ENCODE measurements around the gene FKBP10. TPM values are rescaled to one million over a fixed set of nuclear protein-coding genes. Genes with fewer than 3 reads are reported as not detected.
"Not testable (repeated sequence)": the region's sequence is repeated elsewhere in the genome, so short reads cannot be mapped to it uniquely, and the experiment has no call there.

The FKBP10 gene
- total RNA-seq, 1 experiment from 2014 or later: 0.92 TPM

DNA sequence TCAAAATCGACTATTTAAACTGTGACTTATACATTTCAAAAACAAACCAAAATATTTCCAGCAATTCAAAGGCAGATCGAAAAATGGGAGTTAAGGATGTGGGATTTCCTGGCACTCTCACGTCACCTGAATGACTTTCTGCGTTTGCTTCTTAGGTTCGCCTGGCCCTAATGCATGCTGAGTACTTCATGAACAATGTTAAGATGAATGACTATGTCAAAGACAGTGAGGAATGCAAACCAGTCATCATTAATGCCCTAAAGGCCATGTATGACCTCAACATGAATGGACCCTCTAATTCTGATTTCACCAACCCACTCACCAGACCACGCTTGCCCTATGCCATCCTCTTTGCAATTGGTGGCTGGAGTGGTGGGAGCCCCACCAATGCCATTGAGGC, 32.2 kb downstream of the FKBP10 start:
- no peak for DNase-seq
- H3K36me3 Mint-ChIP-seq (ENCODE audit: insufficient read depth, unreplicated experiment): no peaks in the 10 kb centered on the region
- no TSS peak for BruUV-seq (replicated peaks)
- no peak overlapping the region for H3K4me3 Mint-ChIP-seq (ENCODE audit: low read depth, unreplicated experiment)
- no peaks in the 10 kb centered on the region for H3K27me3 Mint-ChIP-seq (ENCODE audit: unreplicated experiment)
- H3K27ac Mint-ChIP-seq (ENCODE audit: unreplicated experiment): no peak overlapping the region
- intact Hi-C loops (cut with micrococcal nuclease; ENCODE audit: unreplicated experiment): no loop called here
- no peaks in the 10 kb centered on the region for H3K9me3 Mint-ChIP-seq (ENCODE audit: low read depth, unreplicated experiment)
- CTCF ChIA-PET: no interaction called here
- no peak for TF ChIP-seq CTCF (IDR thresholded peaks at IDR 0.05; ENCODE audit: unreplicated experiment)
- H3K4me1 Mint-ChIP-seq (ENCODE audit: low read depth, unreplicated experiment): peaks cover 2% of the 10 kb centered on the region

- TF ChIP-seq CTCF (IDR thresholded peaks at IDR 0.05; ENCODE audit: unreplicated experiment): no peak
Observed at GRCh38 chr17:41848788-41849187, 36.0 kb downstream of the FKBP10 start.

GRCh38 chr17:41849251-41849990, 36.6 kb downstream of the FKBP10 start:
- intact Hi-C loops (cut with micrococcal nuclease; ENCODE audit: unreplicated experiment): no loop called here
- H3K36me3 Mint-ChIP-seq (ENCODE audit: insufficient read depth, unreplicated experiment): no peaks in the 10 kb centered on the region
- H3K4me1 Mint-ChIP-seq (ENCODE audit: low read depth, unreplicated experiment): peaks cover 7% of the 10 kb centered on the region
- BruUV-seq (replicated peaks): no TSS peak
- H3K9me3 Mint-ChIP-seq (ENCODE audit: low read depth, unreplicated experiment): no peaks in the 10 kb centered on the region
- CTCF ChIA-PET: no interaction called here
- no peak overlapping the region for H3K27ac Mint-ChIP-seq (ENCODE audit: unreplicated experiment)
- no peak for TF ChIP-seq CTCF (IDR thresholded peaks at IDR 0.05; ENCODE audit: unreplicated experiment)
- H3K4me3 Mint-ChIP-seq (ENCODE audit: low read depth, unreplicated experiment): no peak overlapping the region
- no peaks in the 10 kb centered on the region for H3K27me3 Mint-ChIP-seq (ENCODE audit: unreplicated experiment)
- no peak for DNase-seq

More at GRCh38 chr17:41848788-41849187, 36.0 kb downstream of the FKBP10 start:
- intact Hi-C loops (cut with micrococcal nuclease; ENCODE audit: unreplicated experiment): no loop called here
- no peaks in the 10 kb centered on the region for H3K27me3 Mint-ChIP-seq (ENCODE audit: unreplicated experiment)
- no peak overlapping the region for H3K4me3 Mint-ChIP-seq (ENCODE audit: low read depth, unreplicated experiment)
- BruUV-seq (replicated peaks): no TSS peak
- peaks cover 7% of the 10 kb centered on the region for H3K4me1 Mint-ChIP-seq (ENCODE audit: low read depth, unreplicated experiment)
- CTCF ChIA-PET: no interaction called here
- H3K9me3 Mint-ChIP-seq (ENCODE audit: low read depth, unreplicated experiment): no peaks in the 10 kb centered on the region
- DNase-seq: no peak
- H3K27ac Mint-ChIP-seq (ENCODE audit: unreplicated experiment): no peak overlapping the region
- no peaks in the 10 kb centered on the region for H3K36me3 Mint-ChIP-seq (ENCODE audit: insufficient read depth, unreplicated experiment)

- intact Hi-C loops (cut with micrococcal nuclease; ENCODE audit: unreplicated experiment); H3K9me3 Mint-ChIP-seq (ENCODE audit: low read depth, unreplicated experiment); H3K36me3 Mint-ChIP-seq (ENCODE audit: insufficient read depth, unreplicated experiment); BruUV-seq (replicated peaks); H3K27ac Mint-ChIP-seq (ENCODE audit: unreplicated experiment); DNase-seq; H3K4me1 Mint-ChIP-seq (ENCODE audit: low read depth, unreplicated experiment); H3K4me3 Mint-ChIP-seq (ENCODE audit: low read depth, unreplicated experiment); H3K27me3 Mint-ChIP-seq (ENCODE audit: unreplicated experiment): not testable (repeated sequence)
- CTCF ChIA-PET: interaction anchor here (0.6 to 1.4 kb wide), 5 partner anchors 9 to 158 kb away, joined by 3 to 4 read pairs (median 4); partner anchors contain the start of gene KLHL11
Observed at GRCh38 chr17:41851382-41851781, 38.6 kb downstream of the FKBP10 start.

DNA sequence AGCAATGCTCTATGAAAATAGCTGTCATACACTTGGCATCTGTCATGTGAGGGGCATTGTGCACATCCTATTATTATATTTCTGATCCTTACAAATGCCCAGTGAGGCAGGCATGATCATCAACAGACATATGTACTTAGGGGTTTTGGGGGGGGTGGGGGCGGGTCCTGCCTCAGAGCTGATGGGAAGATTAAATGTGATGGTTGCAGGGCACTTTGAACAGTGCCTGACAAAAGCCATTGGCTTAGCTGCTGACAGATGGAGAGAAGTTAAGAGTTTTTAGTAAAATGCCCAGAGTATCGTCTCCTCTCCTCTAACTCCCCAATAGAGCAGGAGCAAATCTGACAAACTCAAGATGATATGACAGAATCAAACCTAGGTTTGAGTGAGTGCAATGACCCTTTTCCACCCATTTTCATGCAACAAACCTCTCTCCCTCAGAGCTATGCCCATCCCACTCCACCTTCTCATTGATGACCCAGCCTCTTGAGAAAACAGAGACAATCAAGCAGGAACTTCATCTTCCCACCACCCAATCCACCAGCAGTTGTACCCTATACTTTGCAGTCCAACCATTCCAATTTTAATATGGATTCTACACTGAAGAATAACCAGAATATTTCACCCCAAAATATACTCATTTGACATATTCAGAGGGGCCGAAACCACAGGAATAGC, 47.6 kb downstream of the FKBP10 start:
- intact Hi-C loops (cut with micrococcal nuclease; ENCODE audit: unreplicated experiment): no loop called here
- Mint-ChIP-seq H3K27ac (ENCODE audit: unreplicated experiment) (no peak overlapping the region), H3K9me3 (ENCODE audit: low read depth, unreplicated experiment) (no peaks in the 10 kb centered on the region), H3K4me3 (ENCODE audit: low read depth, unreplicated experiment) (no peak overlapping the region), H3K4me1 (ENCODE audit: low read depth, unreplicated experiment) (peaks cover 9% of the 10 kb centered on the region), H3K27me3 (ENCODE audit: unreplicated experiment) (no peaks in the 10 kb centered on the region), H3K36me3 (ENCODE audit: insufficient read depth, unreplicated experiment) (no peaks in the 10 kb centered on the region)
- CTCF ChIA-PET: no interaction called here
- no peak for DNase-seq
- no peak for TF ChIP-seq CTCF (IDR thresholded peaks at IDR 0.05; ENCODE audit: unreplicated experiment)
- no TSS peak for BruUV-seq (replicated peaks)
